ENCODE measurements around the gene LRRC41.
"Not testable (repeated sequence)": the region's sequence is repeated elsewhere in the genome, so short reads cannot be mapped to it uniquely, and the experiment has no call there.

LRRC41 gene

GRCh38 chr1:46322191-46322590 lies 18.8 kb upstream of the LRRC41 start:
- DNase-seq, result not testable (repeated sequence)

DNA sequence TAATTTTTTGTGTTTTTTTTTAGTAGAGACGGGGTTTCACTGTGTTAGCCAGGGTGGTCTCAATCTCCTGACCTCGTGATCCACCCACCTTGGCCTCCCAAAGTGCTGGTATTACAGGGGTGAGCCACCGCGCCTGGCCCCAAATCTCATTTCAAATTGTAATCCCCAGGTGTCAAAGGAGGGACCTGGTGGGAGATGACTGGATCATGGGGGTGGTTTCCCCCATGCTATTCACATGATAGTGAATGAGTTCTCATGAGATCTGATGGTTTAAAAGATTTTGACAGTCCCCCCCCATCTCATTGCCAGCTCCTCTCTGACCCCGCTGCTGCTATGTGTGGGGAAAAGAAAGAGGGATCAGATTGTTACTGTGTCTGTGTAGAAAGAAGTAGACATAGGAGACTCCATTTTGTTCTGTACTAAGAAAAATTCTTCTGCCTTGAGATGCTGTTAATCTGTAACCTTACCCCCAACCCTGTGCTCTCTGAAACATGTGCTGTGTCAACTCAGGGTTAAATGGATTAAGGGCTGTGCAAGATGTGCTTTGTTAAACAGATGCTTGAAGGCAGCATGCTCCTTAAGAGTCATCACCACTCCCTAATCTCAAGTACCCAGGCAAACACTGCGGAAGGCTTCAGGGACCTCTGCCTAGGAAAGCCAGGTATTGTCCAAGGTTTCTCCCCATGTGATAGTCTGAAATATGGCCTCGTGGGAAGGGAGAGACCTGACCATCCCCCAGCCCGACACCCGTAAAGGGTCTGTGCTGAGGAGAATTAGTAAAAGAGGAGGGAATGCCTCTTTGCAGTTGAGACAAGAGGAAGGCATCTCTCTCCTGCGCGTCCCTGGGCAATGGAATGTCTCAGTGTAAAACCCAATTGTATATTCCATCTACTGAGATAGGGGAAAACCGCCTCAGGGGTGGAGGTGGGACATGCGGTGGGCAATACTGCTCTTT lies 16.8 kb upstream of the LRRC41 start:
- DNase-seq, result not testable (repeated sequence)

- not testable (repeated sequence) for DNase-seq
These were observed 15.9 kb upstream of the LRRC41 start for GRCh38 chr1:46319301-46319700.

- no peak for DNase-seq
These were observed 13.9 kb upstream of the LRRC41 start for GRCh38 chr1:46317323-46317722.

DNA sequence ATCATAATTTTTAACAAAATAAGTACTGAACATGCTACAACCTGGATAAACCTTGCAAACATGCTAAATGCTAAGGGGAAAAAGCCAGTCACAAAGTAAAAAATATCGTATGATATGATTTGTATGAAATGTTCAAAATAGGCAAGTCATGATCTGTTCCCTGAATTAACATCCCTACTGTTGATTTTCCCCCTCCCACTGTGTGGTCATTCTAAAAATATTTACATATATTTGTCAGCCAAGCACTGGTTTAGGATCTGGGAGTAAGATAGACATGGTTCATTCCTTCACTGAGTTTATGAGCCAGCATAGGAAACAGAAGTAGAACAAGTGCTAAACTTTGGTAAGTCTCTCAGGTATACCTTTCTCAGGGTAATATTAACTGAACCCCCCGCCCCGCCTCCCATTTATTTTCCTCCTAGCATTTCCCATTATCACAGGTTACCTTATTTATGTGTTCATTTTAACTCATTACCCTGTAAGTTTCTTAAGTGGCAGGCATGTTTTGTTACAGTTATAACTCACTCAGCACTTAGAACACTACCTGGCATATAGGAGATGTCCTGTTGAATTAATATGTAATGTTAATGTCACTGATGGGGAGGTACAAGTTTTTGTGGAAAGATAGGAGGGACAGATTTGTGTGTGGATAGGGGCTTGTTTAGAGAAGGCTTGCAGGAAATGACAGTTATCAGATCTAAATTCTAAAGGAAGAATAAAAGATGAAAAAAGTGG lies 12.4 kb upstream of the LRRC41 start:
- peak; percentile 71 for DNase-seq

GRCh38 chr1:46310321-46310720 lies 6.9 kb upstream of the LRRC41 start:
- no peak for DNase-seq

- DNase-seq, result no peak
These were observed 6.2 kb upstream of the LRRC41 start for GRCh38 chr1:46309401-46310159.

DNA sequence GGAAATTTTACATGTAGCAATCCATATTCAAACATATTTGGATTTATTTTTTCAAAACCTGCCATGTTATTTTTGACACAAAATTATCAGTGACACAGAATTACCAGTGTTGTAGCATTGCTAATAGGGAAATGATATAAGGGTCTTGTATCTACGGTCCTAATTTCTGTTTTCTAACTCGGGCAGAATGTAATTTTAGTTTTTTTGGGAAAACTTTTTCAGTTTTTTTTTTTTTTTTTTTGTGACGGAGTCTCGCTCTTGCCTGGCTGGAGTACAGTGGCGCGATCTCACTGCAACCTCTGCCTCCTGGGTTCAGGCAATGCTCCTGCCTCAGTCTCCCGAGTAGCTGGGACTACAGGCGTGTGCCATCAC lies 2.7 kb upstream of the LRRC41 start:
- DNase-seq, result no peak

DNA sequence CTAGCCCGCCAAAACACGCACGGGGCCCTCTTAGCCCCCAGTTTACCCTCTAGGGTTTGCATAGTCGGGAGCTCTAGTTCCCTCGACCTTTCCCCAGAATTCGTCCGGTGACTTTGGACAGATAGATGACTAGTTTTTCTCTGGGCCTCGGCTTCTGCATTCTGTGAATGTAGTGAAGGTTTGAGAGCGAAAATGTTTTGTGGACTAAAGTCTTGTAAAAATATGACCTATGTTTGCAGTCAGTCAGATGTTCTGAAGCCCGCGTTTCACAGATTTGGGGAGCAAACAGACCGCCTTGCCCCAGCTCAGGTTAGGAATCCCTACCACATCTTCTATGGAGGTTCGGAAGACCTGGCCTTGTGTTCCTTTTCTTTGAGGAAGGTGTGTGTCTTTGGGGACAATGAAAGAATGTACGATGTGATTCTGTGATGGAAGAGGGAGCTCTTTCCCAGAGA lies 483 bp upstream of the LRRC41 start:
- no peak for DNase-seq

- no peak for DNase-seq
These were observed 777 bp downstream of the LRRC41 start for GRCh38 chr1:46302641-46303037.

DNA sequence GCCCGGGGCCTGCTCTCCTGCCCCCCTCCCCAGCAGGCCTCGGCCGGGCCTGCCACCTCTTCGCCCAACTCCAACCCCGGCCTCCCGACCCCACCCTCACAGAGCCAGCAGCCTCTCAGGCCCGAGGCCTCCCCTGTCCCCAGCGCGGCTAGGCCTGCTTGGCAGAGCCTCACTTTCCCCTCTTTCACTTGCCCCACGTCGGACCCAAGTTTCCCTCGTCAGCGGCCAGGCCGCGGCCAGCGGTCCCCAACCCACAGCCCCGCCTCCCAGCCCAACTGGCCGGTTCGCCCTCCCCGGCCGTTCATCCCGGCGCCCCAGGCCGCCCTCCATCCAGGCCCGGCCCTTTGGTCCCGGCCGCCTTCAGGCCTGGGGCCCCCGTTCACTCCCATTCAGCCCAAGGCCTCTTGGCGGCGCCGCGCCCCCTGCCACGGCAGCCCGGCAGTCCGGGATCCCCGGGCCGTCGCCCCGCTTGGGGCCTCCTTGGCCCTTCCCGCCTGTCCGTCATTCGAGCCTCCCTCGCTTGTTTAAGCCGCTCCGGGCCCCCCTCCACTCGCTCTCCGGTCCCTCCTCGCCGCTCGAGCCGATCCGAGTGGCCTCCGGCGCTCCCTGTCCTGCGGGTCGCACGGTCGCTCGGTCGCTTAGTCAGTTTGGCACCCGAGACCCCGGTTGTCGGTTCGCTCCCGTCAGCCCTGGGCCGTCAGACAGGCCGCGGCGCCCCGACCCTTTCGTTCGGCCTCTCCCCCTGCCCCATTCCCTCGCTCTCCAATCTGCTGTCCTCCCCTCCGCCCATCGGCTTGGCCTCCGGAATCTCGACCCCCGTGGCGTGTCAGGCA lies 1.4 kb downstream of the LRRC41 start:
- peak; percentile 54 for DNase-seq

- peak; percentile 25 for DNase-seq
These were observed 2.0 kb downstream of the LRRC41 start for GRCh38 chr1:46301406-46301807.

GRCh38 chr1:46300673-46301405 lies 2.6 kb downstream of the LRRC41 start:
- peak; percentile 30 for DNase-seq

GRCh38 chr1:46298387-46298786 lies 5.0 kb downstream of the LRRC41 start:
- DNase-seq, result peak; percentile 46

GRCh38 chr1:46295306-46295705 lies 8.1 kb downstream of the LRRC41 start:
- no peak for DNase-seq

DNA sequence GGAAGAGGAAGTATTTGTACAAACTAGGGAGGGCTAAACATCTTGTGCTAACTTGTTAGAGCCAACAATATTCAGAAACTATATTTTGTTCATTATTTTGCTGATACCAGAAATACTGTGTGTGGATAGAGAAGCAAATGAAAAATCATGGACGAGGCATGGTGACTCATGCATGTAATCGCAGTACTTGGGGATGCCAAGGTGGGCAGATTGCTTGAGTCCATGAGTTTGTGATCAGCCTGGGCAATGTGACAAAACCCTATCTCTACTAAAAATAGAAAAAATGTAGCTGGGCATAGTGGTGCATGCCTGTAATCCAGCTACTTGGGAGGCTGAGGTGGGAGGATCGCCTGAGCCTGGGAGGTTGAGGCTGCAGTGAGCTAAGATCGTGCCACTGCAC lies 13.4 kb downstream of the LRRC41 start:
- DNase-seq, result no peak

DNA sequence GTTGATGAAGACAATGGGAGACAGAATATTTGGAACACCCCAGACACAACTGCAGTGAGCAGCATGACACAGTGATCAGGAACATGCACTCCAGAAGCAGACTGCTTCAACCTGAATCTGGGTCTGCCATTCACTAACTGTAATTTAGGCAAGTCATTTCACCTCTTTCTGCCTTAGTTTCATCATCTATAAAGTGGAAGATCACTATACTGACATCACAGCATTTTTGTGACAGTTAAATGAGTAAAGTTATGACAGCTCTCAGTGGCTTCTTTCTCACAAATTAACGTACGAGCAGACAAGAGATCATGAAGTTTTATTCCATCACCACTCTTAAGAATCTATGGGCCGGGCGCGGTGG lies 14.3 kb downstream of the LRRC41 start:
- no peak for DNase-seq

DNA sequence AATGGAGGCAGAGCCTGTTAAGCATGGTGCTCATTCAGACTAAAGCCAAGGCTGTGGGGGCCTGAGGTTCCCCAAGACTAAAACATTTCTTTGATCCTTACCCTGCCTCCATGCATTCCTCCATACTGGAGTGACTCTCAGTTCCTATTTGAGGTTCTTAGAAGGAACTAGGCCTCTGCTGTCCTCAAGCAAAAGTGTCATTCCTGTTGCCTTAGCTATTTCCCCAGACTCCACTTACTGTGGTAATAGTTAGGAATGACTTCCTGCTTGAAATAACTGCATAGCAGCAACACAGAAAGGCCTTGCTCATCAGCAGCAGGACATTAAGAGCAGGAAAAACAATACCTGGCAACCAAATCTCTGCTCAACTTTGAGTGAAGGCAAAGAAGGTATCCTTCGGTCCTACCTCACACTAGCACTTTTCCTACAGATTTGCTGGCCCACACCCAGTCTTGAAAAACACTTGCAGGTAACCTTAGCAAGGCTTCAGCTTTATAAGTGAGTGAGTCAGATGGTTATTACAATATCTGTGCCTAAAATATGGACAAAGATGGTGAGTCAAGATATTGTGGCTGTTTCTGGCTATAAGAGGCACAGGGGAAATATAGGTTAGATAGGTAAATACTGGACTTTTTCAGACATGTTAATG lies 14.8 kb downstream of the LRRC41 start:
- DNase-seq, result peak; percentile 71

DNA sequence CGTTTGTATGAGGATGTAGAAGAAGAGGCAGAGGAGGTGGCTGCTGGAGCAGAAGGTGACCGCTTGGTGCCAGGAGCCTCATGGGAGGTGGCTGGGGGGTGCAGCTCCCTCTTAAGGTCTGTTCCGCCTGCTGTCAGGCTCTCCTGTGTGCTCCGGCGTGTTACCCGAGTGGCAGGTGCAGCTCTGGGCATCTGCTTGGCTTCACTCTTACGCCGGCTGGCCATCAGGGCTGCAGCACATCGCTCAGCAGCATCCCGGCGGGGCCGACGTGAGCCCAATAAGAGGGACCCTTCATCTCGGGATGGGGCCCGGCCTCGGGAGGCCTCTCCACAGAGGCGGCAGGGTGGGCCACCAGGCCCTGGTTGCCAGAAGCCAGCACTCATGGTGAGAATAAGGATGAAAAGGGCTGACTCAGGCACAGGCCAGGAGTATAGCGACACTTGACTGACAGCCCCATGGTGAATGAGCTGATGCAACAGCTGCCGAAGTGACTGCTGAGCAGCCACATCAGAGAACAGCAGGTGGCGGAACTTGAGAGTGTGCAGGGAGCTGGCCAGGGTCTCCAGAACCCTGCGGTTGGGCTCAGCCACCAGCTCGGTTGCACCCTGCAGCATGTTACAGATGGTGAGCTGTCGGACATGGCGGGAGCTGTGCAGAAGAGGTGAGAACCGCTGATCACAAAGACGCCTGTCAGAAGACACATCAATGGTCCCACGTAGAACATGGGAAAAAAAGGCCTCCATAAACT lies 17.5 kb downstream of the LRRC41 start:
- DNase-seq, result no peak

Data from EL (cell line).